GM18499 (cell line): ENCODE data around the gene KRTAP5-5.
"Not testable (repeated sequence)": the region's sequence is repeated elsewhere in the genome, so short reads cannot be mapped to it uniquely, and the experiment has no call there.

Source experiments
- ATAC-seq: cut with Tn5 transposase; IDR thresholded peaks from one replicate; pipeline ENCODE4 v1.9.1; 2021; ENCODE audit warnings: moderate number of reproducible peaks; ENCODE audit not compliant: insufficient read depth, unreplicated experiment

KRTAP5-5 gene

DNA sequence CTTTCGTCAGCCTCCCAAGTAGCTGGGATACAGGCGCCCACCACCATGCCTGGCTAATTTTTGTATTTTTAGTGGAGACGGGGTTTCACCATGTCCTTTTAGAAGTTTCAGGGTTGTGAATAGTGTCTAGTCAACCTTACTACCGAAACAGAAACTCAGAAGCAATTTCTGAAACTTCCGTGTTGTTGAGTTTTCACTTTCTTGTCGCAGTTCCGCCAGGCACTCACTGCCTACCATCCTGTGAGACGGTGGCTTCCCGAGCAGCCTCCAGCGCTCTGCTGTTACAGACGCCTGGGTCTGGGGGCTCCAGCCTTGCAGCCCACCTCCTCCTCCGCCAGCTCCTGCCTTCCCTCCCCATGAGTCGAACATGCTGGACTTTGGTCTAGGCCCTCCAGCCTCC is 23.7 kb upstream of the KRTAP5-5 start:
- ATAC-seq: peak; percentile 79

- not testable (repeated sequence) for ATAC-seq
Observed at GRCh38 chr11:1607156-1607845, 22.3 kb upstream of the KRTAP5-5 start.

DNA sequence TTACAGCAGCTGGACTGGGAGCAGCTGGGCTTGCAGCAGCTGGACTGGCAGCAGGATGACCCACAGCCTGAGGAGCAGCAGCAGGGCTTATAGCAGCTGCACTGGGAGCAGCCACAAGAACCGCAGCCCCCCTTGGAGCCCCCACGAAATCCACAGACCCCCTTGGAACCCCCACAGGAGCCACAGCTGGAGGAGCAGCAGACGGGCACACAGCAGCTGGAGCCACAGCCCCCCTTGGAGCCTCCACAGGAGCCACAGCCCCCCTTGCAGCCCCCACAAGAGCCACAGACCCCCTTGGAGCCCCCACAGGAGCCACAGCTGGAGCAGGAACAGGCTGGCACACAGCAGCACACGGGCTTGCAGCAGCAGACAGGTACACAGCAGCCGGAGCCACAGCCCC is 21.7 kb upstream of the KRTAP5-5 start:
- not testable (repeated sequence) for ATAC-seq

DNA sequence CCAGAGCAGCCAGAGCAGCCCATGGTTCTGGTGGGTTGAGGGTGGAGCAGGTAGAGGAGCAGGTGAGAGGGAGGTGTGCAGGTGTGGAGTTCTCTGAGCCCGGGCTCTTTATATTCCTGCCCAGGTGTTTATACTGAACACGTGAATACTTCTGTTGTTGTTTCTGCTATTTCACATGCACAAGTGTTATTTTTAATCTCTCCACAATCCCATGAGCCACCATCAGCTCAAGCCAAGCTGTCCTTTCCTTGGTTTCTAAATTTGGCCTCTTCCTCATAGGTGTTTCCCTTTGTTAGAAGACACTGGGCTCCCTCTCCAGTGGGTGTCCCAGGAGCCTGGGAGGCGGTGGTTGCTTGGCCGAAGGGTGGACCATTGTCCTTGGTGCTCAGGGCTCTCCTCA is 21.2 kb upstream of the KRTAP5-5 start, which contains the start of gene KRTAP5-3:
TSS of gene KRTAP5-3 (minus strand) at position 101 of the 400 bp plus-strand sequence. CDS start at position 23, 78 bp downstream.
- no peak for ATAC-seq

GRCh38 chr11:1618231-1618630 is 11.3 kb upstream of the KRTAP5-5 start:
- ATAC-seq: no peak

DNA sequence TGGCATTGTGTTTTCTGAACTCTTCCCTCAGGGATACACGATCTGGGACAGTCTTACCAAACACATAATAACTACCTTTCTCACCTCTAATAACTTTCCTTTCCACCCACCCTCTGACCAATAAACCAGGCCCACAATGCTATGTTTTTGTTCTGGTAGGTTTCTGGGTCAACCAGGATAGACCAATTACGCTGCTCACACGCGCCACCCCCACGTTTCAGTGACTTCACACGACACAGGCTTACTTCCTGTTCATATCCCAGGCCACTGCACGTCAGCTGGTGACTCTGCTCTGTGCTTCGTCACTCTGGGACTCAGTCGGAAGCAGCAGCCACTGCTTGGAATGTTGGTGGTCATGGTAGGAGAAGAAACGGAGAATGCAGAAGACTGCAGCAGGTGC is 10.1 kb upstream of the KRTAP5-5 start:
- no peak for ATAC-seq

DNA sequence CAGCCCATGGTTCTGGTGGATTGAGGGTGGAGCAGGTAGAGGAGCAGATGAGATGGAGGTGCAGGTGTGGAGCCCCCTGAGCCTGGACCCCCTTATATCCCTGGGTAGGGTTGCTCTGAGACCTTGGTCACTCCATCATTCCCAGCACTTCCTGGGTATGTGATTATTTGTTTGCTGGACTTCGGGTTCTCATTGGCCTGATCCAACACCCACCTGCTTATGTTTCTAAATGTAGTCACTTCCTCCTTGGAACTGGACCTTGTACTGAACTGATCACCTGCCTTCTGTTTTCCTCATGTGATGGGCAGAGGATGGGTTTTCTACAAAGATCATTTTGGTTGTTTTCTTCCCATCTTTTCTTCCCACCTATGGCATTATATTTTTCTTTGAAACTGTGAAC is 7.5 kb upstream of the KRTAP5-5 start, which contains the start of gene KRTAP5-4:
TSS of gene KRTAP5-4 (minus strand) at position 53 of the 400 bp plus-strand sequence. CDS start at position 8, 45 bp downstream.
- ATAC-seq: no peak

DNA sequence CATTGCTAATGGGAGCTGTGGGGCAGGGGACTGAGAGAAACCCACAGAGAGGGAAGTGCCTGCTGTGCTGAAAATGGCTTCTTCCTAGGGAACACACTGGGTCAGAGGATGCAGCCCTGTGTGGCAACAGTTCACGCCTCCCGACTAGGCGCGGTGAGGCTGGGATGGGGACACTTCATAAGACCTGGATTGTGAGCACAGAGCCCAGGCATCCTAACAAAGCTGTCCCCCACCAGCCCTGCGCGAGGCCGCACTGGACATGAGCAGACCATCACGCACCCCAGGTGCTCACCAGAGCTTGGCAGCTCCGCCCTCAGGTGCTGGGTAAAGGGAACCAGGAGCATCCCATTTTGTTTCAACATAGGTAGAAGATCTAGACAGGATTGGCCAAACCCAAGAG is 5.9 kb upstream of the KRTAP5-5 start:
- ATAC-seq: no peak

- ATAC-seq: no peak
Observed at GRCh38 chr11:1624621-1625020, 5.0 kb upstream of the KRTAP5-5 start.

GRCh38 chr11:1625541-1625940 is 4.0 kb upstream of the KRTAP5-5 start:
- no peak for ATAC-seq

- ATAC-seq: no peak
Observed at GRCh38 chr11:1628506-1629325, 859 bp upstream of the KRTAP5-5 start.

GRCh38 chr11:1630271-1630670 is 696 bp downstream of the KRTAP5-5 start:
- ATAC-seq: no peak

DNA sequence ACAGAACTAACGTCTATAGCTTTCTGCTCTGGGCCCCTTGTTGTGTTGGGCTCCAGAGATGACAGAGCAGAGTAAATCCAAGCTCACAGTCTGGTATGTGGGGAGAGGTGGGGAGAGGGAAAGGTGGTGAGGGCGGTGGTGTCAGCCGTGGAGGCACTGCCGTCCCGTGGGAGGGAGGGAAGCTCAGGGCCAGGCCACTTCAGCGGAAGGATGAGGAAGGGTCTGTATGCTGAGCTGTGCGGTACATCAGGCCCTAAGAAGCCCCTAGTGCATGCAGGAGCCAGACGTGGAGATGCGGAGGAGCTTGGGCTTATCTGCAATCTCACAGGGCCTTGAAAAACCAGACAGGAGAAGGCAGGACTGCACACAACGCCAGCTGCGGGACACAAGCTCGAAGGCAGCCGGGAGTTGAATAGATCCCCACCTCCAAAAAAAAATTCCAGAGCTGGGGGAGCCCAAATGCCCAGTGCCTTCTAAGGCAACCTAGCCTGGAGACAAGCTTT is 1.5 kb downstream of the KRTAP5-5 start:
- ATAC-seq: no peak

- no peak for ATAC-seq
Observed at GRCh38 chr11:1632053-1632714, 2.6 kb downstream of the KRTAP5-5 start.

GRCh38 chr11:1633864-1634263 is 4.3 kb downstream of the KRTAP5-5 start:
- no peak for ATAC-seq

GRCh38 chr11:1636291-1636950 is 6.8 kb downstream of the KRTAP5-5 start:
- ATAC-seq: no peak

DNA sequence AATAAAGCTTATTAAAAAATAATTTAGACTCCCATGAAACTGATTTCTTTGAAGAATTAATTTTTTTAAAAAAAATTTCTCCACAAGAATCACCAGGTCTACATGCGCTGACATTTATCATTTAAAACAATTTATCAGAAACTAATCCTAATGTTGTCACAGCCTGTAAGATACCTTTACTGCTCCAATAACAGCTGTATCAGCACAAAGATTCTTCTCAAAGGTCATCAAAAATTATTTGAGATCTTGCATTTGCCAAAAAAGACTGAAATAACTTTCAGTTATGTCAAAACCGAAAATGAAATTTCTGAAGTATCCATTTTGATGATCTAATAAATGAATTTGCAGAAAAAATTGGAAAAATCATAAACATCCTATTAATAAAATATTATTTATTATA is 8.1 kb downstream of the KRTAP5-5 start:
- ATAC-seq: no peak

DNA sequence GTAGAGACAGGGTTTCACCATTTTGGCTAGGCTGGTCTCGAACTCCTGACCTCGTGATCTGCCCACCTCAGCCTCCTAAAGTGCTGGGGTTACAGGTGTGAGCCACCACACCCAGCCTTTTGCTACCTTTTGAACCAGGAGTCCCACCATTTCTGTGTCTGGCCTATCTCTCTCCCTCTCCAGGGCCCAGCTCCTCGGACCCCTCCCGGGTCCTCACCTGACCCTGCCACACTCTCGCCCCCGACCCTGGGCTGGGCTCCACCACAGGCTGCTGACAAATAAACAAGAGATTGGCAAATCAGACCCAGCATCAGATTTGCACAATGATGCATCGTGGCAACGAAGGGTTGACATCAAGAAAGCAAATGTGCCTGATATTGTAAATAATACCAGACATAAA is 8.8 kb downstream of the KRTAP5-5 start:
- no peak for ATAC-seq

GRCh38 chr11:1639102-1639620 is 9.6 kb downstream of the KRTAP5-5 start:
- ATAC-seq: no peak

DNA sequence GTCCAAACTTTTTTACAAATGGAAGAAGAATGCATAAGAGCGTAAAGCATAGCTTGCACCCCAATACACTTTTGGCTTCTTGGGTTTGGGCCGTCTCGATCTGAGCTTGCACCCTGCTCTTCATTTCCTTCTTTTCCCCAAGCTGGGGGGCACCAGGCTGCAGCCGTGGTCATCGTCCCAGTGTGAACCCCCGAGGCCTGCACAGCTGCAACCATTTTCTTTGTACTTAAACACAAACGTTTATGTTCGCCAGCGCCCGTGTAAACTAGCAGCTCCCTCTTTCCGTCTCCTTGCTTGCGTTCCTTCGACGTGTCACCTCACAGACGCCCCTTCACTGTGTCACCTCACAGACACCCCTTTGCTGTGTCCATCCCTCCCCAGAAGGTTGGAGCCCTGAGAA is 10.1 kb downstream of the KRTAP5-5 start:
- no peak for ATAC-seq
